ENCODE data around the gene PRR12.
A peak's percentile ranks its signal among the peaks of the same experiment; 100 is the strongest.
"Not testable (repeated sequence)": the region's sequence is repeated elsewhere in the genome, so short reads cannot be mapped to it uniquely, and the experiment has no call there.

Gene PRR12

GRCh38 chr19:49593233-49594113 is 2.5 kb downstream of the PRR12 start:
- DNase-seq: peak; percentile 91

- no peak for DNase-seq
Observed at GRCh38 chr19:49594157-49594992, 3.4 kb downstream of the PRR12 start.

- DNase-seq: no peak
Observed at GRCh38 chr19:49594993-49595818, 4.2 kb downstream of the PRR12 start.

- no peak for DNase-seq
Observed at GRCh38 chr19:49595819-49596404, 4.9 kb downstream of the PRR12 start.

GRCh38 chr19:49596407-49596806 is 5.4 kb downstream of the PRR12 start:
- DNase-seq: no peak

- DNase-seq: no peak
Observed at GRCh38 chr19:49596954-49597702, 6.1 kb downstream of the PRR12 start.

GRCh38 chr19:49597703-49597974 is 6.7 kb downstream of the PRR12 start:
- no peak for DNase-seq

GRCh38 chr19:49599378-49600295 is 8.7 kb downstream of the PRR12 start:
- no peak for DNase-seq

- DNase-seq: no peak
Observed at GRCh38 chr19:49601482-49602038, 10.6 kb downstream of the PRR12 start.

- DNase-seq: no peak
Observed at GRCh38 chr19:49602806-49603205, 11.8 kb downstream of the PRR12 start.

GRCh38 chr19:49605605-49606004 is 14.6 kb downstream of the PRR12 start:
- DNase-seq: no peak

- DNase-seq: no peak
Observed at GRCh38 chr19:49609499-49610092, 18.6 kb downstream of the PRR12 start.

GRCh38 chr19:49613374-49613773 is 22.4 kb downstream of the PRR12 start:
- no peak for DNase-seq

GRCh38 chr19:49614096-49614833 is 23.3 kb downstream of the PRR12 start:
- peak; percentile 76 for DNase-seq

- no peak for DNase-seq
Observed at GRCh38 chr19:49615861-49616260, 24.9 kb downstream of the PRR12 start.

- DNase-seq: no peak
Observed at GRCh38 chr19:49616532-49616931, 25.6 kb downstream of the PRR12 start.

- no peak for DNase-seq
Observed at GRCh38 chr19:49616945-49617344, 26.0 kb downstream of the PRR12 start.

- DNase-seq: not testable (repeated sequence)
Observed at GRCh38 chr19:49617860-49618259, 26.9 kb downstream of the PRR12 start.
